ENCODE results near the gene OR13C8. TPM values are rescaled to one million over a fixed set of nuclear protein-coding genes. Genes with fewer than 3 reads are reported as not detected.
"Not testable (repeated sequence)": the region's sequence is repeated elsewhere in the genome, so short reads cannot be mapped to it uniquely, and the experiment has no call there.

Gene OR13C8
- total RNA-seq, 4 donors from 2014 or later, result not detected

DNA sequence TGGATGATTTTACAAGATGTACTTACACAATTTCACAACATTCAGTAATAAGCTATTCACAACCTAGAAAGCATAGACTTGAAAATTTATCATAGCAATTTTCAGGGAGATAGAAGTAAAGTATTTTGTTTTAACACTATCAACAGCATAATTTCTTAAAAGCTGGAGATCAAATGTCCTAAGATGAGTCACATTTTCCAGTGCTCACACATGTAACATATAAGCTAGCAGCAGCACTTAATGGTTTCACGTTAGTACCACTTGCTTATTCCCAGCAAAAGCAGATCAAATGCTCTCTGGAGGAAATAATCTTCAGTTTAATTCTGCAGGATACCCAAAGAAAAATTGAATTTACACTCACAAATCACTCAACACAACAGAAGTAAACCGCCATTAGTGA, 6.5 kb downstream of the OR13C8 start:
- Histone ChIP-seq H3K27me3 (no peaks in the 10 kb centered on the region), H3K9me3 (no peaks in the 10 kb centered on the region), H3K4me1 (no peaks in the 10 kb centered on the region), H3K36me3 (no peaks in the 10 kb centered on the region), H3K4me3 (replicated peaks in 1 of 3) (no peak overlapping the region), H3K27ac (no peak overlapping the region)
- TF ChIP-seq CTCF (IDR thresholded peaks at IDR 0.05), result no peak
- no peak for TF ChIP-seq POLR2A (IDR thresholded peaks at IDR 0.05)
- intact Hi-C loops (cut with DNase I), result no loop called here
- WGBS, 2 donors, result 75 to 80% methylated on average over 2 of the region's 2 CpGs
- DNase-seq, result no peak

- WGBS, 2 donors, result 82 to 84% methylated on average over 5 of the region's 5 CpGs
- intact Hi-C loops (cut with DNase I), result no loop called here
- Histone ChIP-seq H3K27ac (no peak overlapping the region), H3K36me3 (no peaks in the 10 kb centered on the region), H3K27me3 (no peaks in the 10 kb centered on the region), H3K4me1 (no peaks in the 10 kb centered on the region), H3K4me3 (replicated peaks in 1 of 3) (no peak overlapping the region), H3K9me3 (no peaks in the 10 kb centered on the region)
- no peak for TF ChIP-seq CTCF (IDR thresholded peaks at IDR 0.05)
- no peak for TF ChIP-seq POLR2A (IDR thresholded peaks at IDR 0.05)
- DNase-seq, result no peak
These were observed 8.3 kb downstream of the OR13C8 start for GRCh38 chr9:104577263-104577662.

DNA sequence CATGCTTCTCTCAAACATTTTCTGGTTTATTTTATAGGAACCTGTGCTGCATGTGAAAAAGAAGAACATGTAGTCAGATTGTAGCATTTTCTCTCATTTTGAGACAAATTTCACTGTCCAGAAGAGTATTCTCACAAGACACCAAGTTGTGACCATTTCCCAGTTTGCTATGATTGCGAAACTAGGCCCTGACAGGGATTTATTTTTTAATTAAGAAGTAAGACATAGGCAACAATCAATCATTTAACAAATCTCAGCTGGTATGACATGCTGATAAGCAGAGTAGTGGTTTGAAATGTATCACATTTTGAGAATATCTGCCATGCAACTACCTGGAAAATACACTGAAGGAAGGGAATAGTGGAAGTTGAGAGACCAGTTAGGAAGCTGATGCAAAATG, 11.6 kb downstream of the OR13C8 start:
- WGBS, 2 donors, result 91 to 100% methylated on average over 1 of the region's 1 CpG
- intact Hi-C loops (cut with DNase I), result no loop called here
- Histone ChIP-seq H3K27me3 (no peaks in the 10 kb centered on the region), H3K27ac (no peak overlapping the region), H3K4me1 (no peaks in the 10 kb centered on the region), H3K9me3 (no peaks in the 10 kb centered on the region), H3K36me3 (no peaks in the 10 kb centered on the region), H3K4me3 (replicated peaks in 1 of 3) (no peak overlapping the region)
- TF ChIP-seq POLR2A (IDR thresholded peaks at IDR 0.05), result no peak
- TF ChIP-seq CTCF (IDR thresholded peaks at IDR 0.05), result no peak
- DNase-seq, result no peak

DNA sequence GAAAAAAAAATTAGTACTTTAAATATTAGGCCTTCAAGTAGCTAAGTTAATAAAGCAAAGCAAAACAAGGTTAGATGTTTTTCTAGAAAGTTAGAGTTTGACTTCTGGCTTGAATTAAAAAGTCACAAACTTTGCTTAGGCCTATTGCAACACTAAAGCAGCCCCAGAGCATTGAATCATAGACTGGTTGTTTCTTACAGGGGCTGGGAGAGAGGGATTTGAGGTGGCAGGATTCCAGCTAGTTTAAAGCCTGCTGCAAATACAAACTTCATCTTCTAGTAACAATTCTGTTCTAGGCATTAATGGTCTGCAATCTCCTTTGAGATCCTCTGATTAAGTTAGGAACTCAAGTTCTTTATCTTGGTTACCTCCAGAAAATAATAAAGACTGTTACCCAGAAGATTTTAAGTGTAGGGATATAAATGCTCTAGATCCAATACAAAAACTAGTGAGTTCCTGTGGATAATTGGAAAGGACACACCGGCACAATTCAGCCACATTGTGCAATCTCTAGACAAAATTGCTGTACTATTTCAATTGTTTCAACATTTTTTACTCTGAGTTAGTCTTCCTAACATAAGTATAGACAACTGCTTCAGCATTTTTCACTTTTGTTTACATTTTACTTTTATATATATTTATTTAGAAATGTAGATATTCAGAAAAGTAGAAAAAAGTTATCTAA, 17.7 kb downstream of the OR13C8 start:
- Histone ChIP-seq H3K27me3 (no peaks in the 10 kb centered on the region), H3K9me3 (no peaks in the 10 kb centered on the region), H3K27ac (no peak overlapping the region), H3K4me1 (no peaks in the 10 kb centered on the region), H3K4me3 (replicated peaks in 1 of 3) (no peak overlapping the region), H3K36me3 (no peaks in the 10 kb centered on the region)
- TF ChIP-seq POLR2A (IDR thresholded peaks at IDR 0.05) (no peak), CTCF (IDR thresholded peaks at IDR 0.05) (no peak)
- WGBS, 2 donors, result 74 to 84% methylated on average over 1 of the region's 1 CpG
- DNase-seq, result no peak
- intact Hi-C loops (cut with DNase I), result no loop called here

DNA sequence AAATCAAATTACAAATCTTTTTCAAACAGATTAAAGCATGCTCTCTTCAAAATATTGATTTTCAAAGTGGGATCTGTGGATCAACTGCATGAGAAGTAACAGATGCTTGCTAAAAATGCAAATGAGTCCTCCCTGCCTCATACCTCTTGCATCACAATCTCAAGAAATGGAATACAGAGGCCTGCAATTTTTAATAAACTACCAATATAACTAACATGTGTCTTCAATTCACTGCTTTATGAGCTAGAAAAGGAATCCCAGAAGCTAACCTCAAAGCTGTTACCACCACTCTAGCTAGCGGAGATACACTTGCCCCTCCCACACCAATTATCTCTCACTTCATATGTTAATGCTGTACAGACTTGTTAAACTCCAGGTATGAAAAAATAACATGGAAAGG, 20.7 kb downstream of the OR13C8 start:
- no peak for DNase-seq
- Histone ChIP-seq H3K4me1 (no peaks in the 10 kb centered on the region), H3K9me3 (no peaks in the 10 kb centered on the region), H3K27me3 (no peaks in the 10 kb centered on the region), H3K4me3 (replicated peaks in 1 of 3) (no peak overlapping the region), H3K36me3 (no peaks in the 10 kb centered on the region), H3K27ac (no peak overlapping the region)
- intact Hi-C loops (cut with DNase I), result no loop called here
- 86 to 89% methylated on average over 1 of the region's 1 CpG for WGBS, 2 donors
- TF ChIP-seq POLR2A (IDR thresholded peaks at IDR 0.05), result no peak
- TF ChIP-seq CTCF (IDR thresholded peaks at IDR 0.05), result no peak

- WGBS, 2 donors, result 63 to 67% methylated on average over 1 to 2 of the region's 3 CpGs
- intact Hi-C loops (cut with DNase I), result not testable (repeated sequence)
These were observed 29.8 kb downstream of the OR13C8 start for GRCh38 chr9:104598749-104599148.

DNA sequence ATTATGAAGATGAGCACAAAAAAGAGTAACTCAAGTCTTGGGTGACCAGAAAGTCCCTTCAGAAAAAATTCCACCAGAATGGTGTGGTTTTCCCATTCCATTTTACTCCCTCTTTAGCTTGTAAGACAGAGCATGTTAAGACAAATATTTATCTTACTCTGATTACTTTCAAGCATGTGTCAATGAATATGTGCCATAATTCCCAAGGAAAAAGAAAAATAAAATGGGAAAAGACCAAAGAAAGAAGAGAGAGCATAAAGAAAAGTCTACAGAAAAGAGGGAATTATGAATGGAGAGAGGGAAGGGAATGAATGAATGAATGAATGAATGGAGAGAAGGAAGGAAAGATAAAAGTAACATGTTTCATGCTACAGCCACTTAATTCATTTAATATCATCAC, 30.3 kb downstream of the OR13C8 start, which contains the start of gene OR13C5:
Gene OR13C5 (minus strand): TSS at position 101 of the 400 bp plus-strand sequence. CDS start 0 bp downstream, at position 101.
- H3K27me3 ChIP-seq; intact Hi-C loops (cut with DNase I); H3K36me3 ChIP-seq; H3K9me3 ChIP-seq; H3K4me1 ChIP-seq; DNase-seq; H3K27ac ChIP-seq; H3K4me3 ChIP-seq (replicated peaks in 1 of 3): not testable (repeated sequence)

More at GRCh38 chr9:104598749-104599148, 29.8 kb downstream of the OR13C8 start:
- not testable (repeated sequence) for H3K27me3 ChIP-seq; H3K9me3 ChIP-seq; H3K4me1 ChIP-seq; DNase-seq; H3K4me3 ChIP-seq (replicated peaks in 1 of 3); H3K27ac ChIP-seq; H3K36me3 ChIP-seq
